HG03439 (cell line): ENCODE data around the gene GAREM2.

ENCODE experiments used
- ATAC-seq: cut with Tn5 transposase; IDR thresholded peaks from one replicate; pipeline ENCODE4 v1.9.1; 2021; ENCODE audit warnings: mild to moderate bottlenecking, moderate library complexity; ENCODE audit not compliant: unreplicated experiment

GAREM2 gene

GRCh38 chr2:26185954-26186770, 13.3 kb downstream of the GAREM2 start:
- ATAC-seq: no peak

GRCh38 chr2:26187114-26187513, 14.2 kb downstream of the GAREM2 start:
- ATAC-seq: no peak

GRCh38 chr2:26187537-26188104, 14.7 kb downstream of the GAREM2 start:
- no peak for ATAC-seq

GRCh38 chr2:26189123-26189522, 16.2 kb downstream of the GAREM2 start:
- no peak for ATAC-seq

- ATAC-seq: no peak
Observed at GRCh38 chr2:26189751-26190150, 16.9 kb downstream of the GAREM2 start.

- no peak for ATAC-seq
Observed at GRCh38 chr2:26190369-26190768, 17.5 kb downstream of the GAREM2 start.

GRCh38 chr2:26191316-26192159, 18.6 kb downstream of the GAREM2 start:
- no peak for ATAC-seq

- ATAC-seq: no peak
Observed at GRCh38 chr2:26193578-26194231, 20.8 kb downstream of the GAREM2 start.

- no peak for ATAC-seq
Observed at GRCh38 chr2:26195040-26195984, 22.4 kb downstream of the GAREM2 start.

GRCh38 chr2:26196683-26197418, 24.0 kb downstream of the GAREM2 start:
- ATAC-seq: no peak

- no peak for ATAC-seq
Observed at GRCh38 chr2:26197516-26197915, 24.6 kb downstream of the GAREM2 start.

- no peak for ATAC-seq
Observed at GRCh38 chr2:26202981-26203490, 30.1 kb downstream of the GAREM2 start.

- ATAC-seq: no peak
Observed at GRCh38 chr2:26203906-26204305, 31.0 kb downstream of the GAREM2 start.

- no peak for ATAC-seq
Observed at GRCh38 chr2:26212011-26212410, 39.1 kb downstream of the GAREM2 start.

- no peak for ATAC-seq
Observed at GRCh38 chr2:26214759-26215158, 41.9 kb downstream of the GAREM2 start.

GRCh38 chr2:26215833-26216232, 42.9 kb downstream of the GAREM2 start:
- no peak for ATAC-seq

GRCh38 chr2:26216587-26216986, 43.7 kb downstream of the GAREM2 start:
- no peak for ATAC-seq

- no peak for ATAC-seq
Observed at GRCh38 chr2:26217720-26218119, 44.8 kb downstream of the GAREM2 start.

- ATAC-seq: no peak
Observed at GRCh38 chr2:26223018-26223417, 50.1 kb downstream of the GAREM2 start.
